HG03432 (cell line): ENCODE results near the gene KIF19.
"Not testable (repeated sequence)": the region's sequence is repeated elsewhere in the genome, so short reads cannot be mapped to it uniquely, and the experiment has no call there.

ENCODE experiments used
- ATAC-seq: cut with Tn5 transposase; IDR thresholded peaks from one replicate; pipeline ENCODE4 v1.9.1; 2021; ENCODE audit warnings: mild to moderate bottlenecking, moderate library complexity; ENCODE audit not compliant: unreplicated experiment

The KIF19 gene, protein sequence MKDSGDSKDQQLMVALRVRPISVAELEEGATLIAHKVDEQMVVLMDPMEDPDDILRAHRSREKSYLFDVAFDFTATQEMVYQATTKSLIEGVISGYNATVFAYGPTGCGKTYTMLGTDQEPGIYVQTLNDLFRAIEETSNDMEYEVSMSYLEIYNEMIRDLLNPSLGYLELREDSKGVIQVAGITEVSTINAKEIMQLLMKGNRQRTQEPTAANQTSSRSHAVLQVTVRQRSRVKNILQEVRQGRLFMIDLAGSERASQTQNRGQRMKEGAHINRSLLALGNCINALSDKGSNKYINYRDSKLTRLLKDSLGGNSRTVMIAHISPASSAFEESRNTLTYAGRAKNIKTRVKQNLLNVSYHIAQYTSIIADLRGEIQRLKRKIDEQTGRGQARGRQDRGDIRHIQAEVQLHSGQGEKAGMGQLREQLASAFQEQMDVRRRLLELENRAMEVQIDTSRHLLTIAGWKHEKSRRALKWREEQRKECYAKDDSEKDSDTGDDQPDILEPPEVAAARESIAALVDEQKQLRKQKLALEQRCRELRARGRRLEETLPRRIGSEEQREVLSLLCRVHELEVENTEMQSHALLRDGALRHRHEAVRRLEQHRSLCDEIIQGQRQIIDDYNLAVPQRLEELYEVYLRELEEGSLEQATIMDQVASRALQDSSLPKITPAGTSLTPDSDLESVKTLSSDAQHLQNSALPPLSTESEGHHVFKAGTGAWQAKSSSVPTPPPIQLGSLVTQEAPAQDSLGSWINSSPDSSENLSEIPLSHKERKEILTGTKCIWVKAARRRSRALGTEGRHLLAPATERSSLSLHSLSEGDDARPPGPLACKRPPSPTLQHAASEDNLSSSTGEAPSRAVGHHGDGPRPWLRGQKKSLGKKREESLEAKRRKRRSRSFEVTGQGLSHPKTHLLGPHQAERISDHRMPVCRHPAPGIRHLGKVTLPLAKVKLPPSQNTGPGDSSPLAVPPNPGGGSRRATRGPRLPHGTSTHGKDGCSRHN

DNA sequence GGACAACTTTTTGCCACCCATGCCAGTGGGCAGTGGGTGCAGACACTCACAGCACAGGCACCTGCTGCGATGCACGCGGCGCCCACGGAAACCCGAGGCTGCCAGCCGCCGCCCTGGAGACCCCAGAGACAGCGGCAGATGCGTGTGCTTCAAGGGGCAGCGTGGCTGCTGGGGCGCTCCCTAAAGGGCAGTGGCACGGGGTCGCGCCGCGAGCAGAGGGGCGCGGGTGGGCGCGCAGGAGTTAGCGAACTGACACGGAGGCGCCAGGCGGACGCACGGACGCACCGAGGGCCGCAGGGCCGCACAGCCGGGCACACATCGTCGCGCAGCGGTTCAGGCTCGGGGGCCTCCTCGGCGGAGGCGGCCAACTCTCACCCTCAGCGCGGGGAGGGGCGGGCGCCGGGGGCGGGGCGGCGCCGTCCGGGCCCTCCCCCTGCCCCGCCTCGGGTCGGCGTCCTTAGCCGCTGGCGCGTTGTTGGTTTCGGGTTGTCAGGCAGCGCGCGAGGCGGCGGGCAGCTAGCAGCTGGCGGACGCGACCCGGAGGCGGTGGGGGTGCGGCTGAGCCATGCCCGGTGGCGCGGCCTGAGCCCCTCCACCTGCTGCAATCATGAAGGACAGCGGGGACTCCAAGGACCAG lies at the start of gene KIF19:
Gene KIF19, plus strand, starts transcription at position 484 of the 637 bp plus-strand sequence. Its CDS starts 124 bp downstream, at position 608.
- ATAC-seq: peak; percentile 75

DNA sequence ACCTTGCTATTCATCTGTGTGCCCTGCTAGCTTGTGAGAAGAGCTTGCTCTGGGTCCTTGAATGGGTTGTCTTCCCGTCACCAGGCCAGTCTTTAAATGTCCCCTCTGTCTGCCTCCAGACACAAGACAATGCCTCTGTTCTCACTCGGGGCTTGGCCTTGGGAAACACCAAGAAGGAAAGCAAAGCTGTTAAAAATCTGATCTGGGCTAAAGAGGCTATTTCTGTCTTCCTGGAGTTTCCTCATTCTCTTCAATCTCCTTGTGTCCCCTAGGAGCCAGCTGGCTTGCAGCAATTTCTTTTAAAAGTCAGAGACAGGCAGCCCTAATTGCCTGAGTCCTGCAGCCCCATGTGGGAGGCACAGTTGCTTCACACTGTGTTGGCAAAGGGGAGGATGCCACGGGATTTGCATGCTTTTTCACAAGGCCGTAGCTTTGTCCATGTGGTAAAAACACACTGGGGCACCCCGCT lies 49.5 kb upstream of the KIF19 start:
- no peak for ATAC-seq

DNA sequence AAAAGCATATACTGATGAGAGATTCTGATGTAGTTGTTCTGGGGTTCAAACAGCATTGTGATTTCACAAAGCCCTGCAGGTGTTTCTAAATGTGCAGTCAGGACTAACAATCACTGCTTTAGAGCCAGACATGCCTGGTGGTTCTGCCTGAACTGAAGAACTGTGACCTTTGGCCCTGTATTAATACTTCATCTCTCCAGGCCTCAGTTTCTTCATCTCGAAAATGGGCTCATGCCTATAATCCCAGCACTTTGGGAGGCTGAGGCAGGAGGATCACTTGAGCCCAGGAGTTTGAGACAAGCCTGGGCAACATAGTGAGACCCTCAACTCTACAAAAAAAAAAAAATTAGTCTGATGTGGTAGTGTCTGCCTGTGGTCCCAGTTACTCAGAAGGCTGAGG lies 48.1 kb upstream of the KIF19 start:
- no peak for ATAC-seq

DNA sequence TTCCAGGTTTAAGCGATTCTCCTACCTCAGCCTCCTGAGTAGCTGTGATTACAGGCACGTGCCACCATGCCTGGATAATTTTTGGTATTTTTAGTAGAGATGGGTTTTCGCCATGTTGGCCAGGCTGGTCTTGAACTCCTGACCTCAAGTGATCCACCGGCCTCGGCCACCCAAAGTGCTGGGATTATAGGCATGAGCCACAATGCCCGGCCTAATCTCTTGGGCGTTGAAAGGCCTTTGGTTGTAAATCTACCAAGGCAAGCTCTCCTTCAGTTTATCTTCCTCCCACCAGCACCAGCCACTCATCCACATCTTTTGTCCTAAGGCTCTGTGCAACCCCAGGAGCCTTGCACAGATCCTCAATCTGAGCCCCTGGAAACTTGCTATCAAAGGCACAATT lies 46.4 kb upstream of the KIF19 start:
- not testable (repeated sequence) for ATAC-seq

DNA sequence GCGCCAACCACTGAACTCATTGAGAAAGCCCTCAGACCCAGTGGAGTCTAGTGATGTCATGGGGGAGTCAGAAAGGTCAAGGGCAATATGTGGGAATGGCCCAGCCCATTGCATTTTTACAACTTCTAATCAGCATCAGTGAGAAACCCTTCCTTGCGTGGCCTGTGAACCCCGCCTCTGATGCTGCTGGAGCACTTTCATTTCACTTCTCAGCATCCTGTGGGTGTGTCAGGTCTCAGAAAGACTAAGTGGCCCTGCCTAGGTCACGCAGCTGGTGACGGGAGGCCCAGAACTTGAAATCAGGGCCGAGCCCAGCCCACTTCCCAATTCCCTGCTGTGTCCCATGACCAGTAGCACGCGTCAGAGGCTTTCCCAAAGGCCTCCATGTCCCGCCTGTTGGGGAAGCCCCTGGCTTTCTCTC lies 45.9 kb upstream of the KIF19 start:
- ATAC-seq: peak; percentile 67

DNA sequence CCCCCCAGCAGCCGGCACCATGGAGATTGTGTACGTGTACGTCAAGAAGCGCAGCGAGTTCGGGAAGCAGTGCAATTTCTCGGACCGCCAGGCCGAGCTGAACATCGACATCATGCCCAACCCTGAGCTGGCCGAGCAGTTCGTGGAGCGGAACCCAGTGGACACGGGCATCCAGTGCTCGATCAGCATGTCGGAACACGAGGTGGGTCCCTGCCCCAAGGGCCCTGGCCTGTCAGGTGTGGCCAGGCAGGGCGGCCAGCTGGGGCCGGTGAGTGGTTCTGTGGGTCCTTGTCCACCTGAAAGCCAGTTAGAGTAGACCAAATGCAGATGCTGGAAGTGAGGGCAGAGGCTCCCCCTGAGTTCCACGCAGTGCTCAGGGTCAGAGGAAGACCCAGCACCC lies 44.2 kb upstream of the KIF19 start:
- ATAC-seq: no peak

DNA sequence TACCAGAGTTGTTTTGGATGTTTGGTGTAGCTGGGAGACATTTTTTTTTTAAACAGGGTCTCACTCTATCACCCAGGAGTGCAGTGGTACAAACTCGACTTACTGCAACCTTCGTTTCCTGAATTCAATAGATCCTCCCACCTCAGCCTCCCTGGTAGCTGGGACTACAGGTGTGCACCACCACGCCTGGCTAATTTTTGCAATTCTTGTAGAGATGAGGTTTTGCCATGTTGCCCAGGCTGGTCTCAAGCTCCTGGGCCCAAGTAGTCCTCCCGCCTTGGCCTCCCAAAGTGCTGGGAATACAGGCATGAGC lies 43.8 kb upstream of the KIF19 start:
- not testable (repeated sequence) for ATAC-seq

DNA sequence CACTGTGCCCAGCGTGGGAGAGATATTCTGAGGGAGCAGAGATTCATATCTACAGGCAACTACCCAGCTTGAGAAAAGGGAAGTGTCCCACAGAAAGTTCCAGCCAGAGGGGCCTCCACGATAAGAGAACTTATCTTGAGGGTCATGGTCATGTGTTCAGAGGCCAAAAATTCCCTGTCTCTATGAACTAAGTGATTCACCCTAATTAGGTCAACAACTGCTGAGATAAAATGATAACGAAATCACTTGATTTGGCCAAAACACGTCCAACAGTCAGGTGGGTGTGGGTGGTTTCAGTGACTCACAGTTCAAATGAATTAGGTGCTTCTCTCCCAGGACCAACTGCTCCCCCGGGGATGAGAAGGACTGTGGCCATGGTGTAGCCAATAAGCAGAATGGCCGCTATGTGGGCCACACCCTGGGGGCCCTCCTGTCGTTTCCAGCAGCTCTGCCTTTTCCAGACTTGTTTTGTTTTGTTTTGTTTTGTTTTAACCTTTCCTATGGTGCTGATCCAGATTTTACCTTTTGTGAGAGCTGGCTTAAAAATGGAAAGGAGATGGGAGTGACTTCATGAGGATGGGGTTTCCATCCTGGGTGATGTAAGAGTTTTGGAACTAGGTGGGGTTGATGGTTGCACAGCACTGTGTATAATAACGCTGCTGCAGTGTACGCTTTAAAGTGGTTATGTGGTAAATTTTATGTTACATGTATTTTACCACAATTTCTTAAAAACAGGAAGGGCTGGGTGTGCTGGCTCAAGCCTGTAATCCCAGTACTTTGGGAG lies 43.2 kb upstream of the KIF19 start:
- ATAC-seq: peak; percentile 40

DNA sequence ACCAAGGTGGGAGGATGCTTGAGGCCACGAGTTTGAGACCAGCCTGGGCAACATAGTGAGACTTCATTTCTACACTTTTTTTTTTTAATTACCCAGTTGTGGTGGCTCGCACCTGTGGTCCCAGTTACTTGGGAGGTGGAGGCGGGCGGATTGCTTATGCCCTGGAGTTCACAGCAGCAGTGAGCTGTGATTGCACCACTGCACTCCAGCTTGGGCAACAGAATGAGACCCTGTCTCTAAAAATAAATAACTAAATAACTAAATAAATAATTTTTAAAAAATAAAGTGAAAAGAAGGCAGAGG lies 42.7 kb upstream of the KIF19 start:
- no peak for ATAC-seq

DNA sequence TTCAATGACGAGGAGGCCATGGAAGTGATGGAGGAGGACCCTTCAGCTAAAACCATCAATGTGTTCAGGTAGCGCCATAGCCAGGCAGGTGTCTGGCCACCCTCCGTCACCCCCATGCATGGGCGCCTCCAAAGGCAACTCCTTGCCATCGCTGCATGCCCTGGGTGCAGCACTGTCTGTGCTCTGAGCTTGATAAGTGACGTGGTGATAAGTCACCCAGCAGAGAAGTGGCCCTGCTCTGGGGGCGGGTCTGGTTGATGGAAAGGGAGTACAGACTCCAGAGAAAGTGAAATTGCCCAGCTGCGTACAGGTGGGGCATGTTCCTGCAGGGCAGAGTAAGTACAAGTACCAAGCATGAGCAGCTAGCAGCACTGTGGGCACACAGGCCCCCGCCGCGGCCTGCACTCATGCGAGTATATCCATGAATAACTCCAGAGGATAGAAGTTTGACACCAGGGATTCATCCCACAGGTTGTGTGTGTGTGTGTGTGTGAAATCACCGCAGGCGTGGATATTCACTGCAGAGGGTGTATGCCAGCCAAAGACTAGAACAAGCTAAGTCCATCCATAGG lies 38.9 kb upstream of the KIF19 start:
- no peak for ATAC-seq

DNA sequence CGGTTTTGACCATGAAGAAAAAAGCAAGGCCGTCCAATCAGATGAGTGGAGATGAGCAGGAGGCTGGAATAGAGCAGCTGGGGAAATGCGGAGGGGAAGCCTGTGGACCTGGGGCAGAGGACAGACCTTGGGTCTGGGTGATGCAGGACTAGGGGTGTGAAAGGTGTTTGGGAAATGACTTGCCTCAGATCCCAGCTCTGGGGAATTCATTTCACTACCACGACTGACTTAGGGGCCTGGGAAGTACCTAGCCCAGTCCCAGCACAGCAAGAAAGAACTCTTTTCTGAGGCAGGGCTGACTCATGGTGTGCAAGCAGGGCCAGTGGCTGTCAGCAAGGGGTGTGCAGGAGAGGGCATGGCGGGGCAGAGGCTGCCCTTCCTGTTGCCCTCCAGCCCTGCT lies 37.2 kb upstream of the KIF19 start:
- ATAC-seq: peak; percentile 71

DNA sequence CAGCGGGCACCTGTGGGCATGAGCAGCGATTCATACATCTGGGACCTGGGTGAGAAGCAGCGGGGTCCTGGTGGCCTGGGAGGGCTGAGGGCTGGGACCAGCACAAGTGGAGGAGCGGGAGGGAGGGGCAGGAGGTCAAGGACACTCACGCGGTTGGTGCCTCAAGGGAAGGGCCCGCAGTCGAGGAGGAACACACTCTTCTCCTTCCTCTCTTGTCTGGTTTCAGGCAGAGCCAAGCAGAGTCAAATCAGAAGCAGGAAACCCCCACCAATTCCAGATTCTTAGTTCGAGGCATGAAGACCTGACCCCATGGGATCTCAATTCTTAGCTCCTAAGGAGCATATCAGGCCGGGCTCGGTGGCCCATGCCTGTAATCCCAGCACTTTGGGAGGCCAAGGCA lies 36.3 kb upstream of the KIF19 start:
- no peak for ATAC-seq

DNA sequence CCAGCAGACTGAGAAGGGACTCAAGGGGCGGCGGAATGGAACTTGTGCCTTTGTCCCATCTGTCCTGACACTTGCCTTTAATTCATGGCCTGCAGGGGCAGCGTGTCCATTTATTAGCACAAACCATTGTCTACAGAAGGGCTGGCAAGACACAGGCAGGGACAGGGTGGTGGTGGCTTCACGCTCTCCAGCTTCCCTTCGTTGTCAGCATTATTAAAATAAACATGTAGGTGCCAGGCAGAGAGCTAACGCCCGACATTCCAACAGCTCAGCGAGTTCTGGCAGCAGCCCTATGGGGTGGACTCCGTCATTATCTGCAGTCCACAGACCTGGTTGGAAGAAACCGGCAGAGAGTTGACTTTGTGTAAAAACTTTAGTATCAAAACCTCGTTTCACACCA lies 35.7 kb upstream of the KIF19 start:
- no peak for ATAC-seq

DNA sequence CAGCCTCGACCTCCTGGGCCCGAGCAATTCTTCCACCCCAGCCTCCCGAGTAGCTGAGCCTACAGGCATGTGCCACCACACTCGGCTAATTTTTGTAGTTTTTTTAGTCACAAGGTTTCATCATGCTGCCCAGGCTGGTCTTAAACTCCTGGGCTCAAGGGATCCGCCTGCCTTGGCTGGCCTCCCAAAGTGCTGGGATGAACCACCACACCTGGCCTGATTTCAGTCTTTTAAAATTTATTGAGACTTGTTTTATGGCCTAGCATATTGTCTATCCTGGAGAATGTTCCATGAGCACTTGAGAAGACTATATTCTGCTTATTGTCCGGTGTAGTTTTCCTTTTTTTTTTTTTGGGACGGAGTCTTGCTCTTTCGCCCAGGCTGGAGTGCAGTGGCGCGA lies 33.5 kb upstream of the KIF19 start:
- no peak for ATAC-seq

DNA sequence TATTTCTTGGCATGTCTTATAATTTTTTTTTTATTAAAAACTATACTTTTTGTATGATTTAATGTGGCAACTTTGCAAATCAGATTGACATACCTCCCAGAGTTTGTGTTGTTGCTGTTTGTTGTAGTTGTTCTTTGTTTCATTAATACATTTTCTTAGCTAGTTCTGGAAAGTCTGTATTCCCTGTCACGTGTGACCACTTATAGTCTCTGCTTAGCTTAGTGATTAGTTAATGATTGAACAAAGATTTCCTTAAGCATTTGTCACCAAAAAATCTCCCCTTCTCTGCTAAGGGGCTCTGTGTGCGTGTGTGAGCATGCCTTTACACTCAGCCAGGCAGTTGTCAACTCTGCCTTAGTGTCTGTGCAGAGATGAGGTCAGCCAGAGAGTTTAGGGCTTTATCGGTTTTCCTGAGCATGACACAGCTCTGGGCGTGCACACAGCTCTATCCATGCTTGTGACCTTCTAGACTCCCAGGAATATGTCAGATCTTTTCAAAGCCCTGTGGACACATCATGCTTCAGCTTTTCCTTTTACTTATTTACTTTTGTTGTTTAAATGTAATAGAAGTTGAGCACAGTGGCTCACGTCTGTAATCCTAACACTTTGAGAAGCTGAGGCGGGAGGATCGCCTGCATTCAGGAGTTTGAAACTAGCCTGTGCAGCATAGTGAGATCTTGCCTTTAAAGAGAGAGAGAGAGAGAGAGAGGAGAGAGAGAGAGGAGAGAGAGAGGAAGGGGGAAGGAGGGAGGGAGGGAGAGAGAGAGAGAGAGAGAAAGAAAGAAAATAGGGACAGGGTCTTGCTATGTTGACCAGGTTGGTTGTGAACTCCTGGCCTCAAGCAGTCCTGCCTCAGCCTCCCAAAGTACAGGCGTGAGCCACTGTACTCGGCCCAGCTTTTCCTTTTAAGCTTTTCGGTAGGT lies 30.1 kb upstream of the KIF19 start:
- ATAC-seq: no peak

DNA sequence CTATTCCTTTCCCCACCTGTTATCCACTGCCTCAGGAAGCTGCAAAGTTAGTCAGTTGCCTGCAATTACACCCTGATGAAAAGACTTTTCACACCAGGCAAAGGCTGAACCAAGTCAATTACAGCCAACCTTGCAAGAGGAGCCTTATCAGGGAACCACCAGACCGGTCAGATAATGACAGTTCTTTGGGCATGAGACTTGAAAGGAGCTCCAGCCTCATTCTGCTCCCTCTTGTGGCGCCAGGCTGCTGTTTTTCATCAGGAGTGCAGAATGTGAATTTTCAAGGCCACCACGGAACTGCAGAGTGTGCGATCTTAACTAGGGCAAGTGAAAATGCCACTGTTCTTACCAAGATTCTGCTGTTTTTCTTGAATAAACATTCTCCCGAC lies 29.5 kb upstream of the KIF19 start:
- ATAC-seq: no peak

DNA sequence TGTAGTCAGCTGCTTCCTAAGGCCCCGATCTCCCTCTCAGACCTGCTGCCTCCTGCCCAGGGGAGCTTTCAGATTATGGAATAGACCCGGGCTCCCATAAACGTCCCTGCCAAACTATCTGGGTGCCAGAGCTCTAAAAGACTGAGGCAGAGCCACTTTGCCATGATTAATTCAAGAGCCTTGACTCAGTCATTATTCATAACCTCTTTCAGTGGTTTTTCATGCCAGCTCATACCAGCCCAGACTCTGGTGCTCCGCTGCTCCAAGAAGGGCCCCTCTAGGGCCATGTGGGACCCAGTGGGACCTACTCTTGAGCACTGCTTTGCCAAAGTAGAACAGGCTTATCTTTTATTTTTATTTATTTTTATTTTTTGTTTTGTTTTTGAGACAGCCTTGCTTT lies 28.1 kb upstream of the KIF19 start:
- ATAC-seq: no peak

DNA sequence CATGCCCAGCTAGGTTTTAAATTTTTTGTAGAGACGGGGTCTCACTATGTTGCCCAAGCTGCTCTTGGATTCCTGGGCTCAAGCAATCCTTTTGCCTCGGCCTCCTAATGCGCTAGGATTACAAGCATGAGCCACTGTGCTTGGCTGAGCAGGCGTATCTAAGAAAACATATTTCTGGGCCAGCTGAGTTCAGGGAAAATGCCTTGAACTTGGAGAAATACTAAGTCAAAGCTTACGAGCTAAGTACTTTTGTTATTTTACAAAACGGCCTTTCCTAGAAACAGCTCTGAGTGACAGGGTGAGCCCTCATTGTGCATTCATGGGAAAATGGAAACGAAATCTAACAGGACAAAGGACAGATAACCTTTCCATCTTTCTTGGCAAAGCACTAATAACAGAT lies 27.2 kb upstream of the KIF19 start:
- ATAC-seq: no peak

DNA sequence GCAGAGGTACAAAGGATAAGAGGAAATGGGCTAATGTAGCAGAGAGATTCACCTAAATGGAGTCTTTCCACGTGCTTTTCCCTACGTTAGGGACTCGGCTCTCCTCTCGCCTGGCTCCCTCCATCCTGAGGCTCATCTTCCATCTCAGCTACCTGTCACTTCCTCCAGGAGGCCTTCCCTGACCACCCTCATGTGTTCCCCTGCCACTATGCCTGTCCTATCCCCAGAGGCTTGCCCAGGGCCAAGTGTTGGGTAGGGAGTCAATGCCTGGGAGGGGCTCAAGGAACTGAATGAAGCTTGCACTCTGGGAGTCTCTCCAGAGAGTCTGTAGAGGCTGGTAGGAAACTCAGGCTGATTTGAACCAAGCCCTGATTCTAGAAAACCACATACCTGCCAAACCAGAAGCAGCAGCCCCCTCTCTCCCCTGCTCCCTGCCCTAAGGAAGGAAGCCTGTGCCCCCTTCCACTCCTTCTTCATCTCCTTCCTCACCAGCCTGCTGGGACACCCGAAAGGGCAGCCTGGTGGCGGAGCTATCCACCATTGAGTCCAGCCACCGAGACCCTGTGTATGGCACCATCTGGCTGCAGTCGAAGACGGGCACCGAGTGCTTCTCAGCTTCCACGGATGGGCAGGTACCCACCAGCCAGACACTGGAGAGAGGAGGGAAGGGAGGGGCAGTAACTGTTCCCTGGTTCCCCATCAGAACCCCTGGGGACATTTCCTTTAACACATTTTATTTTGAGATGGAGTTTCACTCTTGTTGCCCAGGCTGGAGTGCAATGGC lies 26.6 kb upstream of the KIF19 start:
- no peak for ATAC-seq
